PFSK-1 (cell line): ENCODE results near the gene RAET1L.

Source experiments
- FOXP2 ChIP-seq: optimal IDR thresholded peaks from 2 replicates; pipeline ENCODE3; 2011; ENCODE audit warnings: borderline replicate concordance, control low read depth, inconsistent platforms; ENCODE audit not compliant: insufficient read depth; ENCODE audit errors: extremely low read length, extremely low read depth
- TAF1 ChIP-seq: IDR thresholded peaks from 2 replicates; pipeline ENCODE4 v1.6.1; 2012; ENCODE audit warnings: low read length, control low read depth, borderline replicate concordance; ENCODE audit not compliant: insufficient read depth

GRCh38 chr6:150004783-150005717, 20.3 kb downstream of the RAET1L start:
- TF ChIP-seq TAF1, result peak; percentile 42; the same call in 1 of the 2 replicates
- peak; percentile 69 for TF ChIP-seq FOXP2
